K562 (cell line): Measurements from ENCODE around the gene LRMDA.

Experiments
- CTCF ChIP-seq, 3 experiments: IDR thresholded peaks in 2 of 3; conservative IDR thresholded peaks in 1 of 3; 2 replicates each; pipeline ENCODE4 v1.5.1; 2011 to 2012; ENCODE audit warnings: low read length in 3 of 3, mild to moderate bottlenecking in 3 of 3, control low read depth in 2 of 3, improper control_type of control experiment in 1 of 3, inconsistent platforms in 1 of 3, low read depth in 1 of 3, mixed read lengths in 1 of 3, moderate library complexity in 1 of 3; ENCODE audit not compliant: insufficient read depth in 2 of 3
- HNRNPUL1 ChIP-seq: fragments of 200-400 bp; formaldehyde crosslinking; IDR thresholded peaks from 2 replicates; pipeline ENCODE4 v1.6.1; 2017; ENCODE audit warnings: low read length
- POLR2A ChIP-seq: fragments of 450-650 bp; conservative IDR thresholded peaks from 2 replicates; pipeline ENCODE4 v1.6.1; 2016
- SOX6 ChIP-seq: fragments of 450-650 bp; IDR thresholded peaks from 2 replicates; pipeline ENCODE4 v1.6.1; 2014; ENCODE audit warnings: mild to moderate bottlenecking
- SP1 ChIP-seq: sonication (generic); formaldehyde crosslinking; IDR thresholded peaks from 2 replicates; pipeline ENCODE4 v1.8.1; 2022; ENCODE audit warnings: mild to moderate bottlenecking, missing genetic modification reagents
- TRIM24 ChIP-seq, 2 experiments: fragments of 450-650 bp; IDR thresholded peaks; 2 replicates each; pipeline ENCODE4 v1.6.1; 2016
- ZNF197 ChIP-seq: fragments of 200-800 bp; sonication (Bioruptor generic); IDR thresholded peaks from 2 replicates; pipeline ENCODE4 v1.6.1; 2016; ENCODE audit warnings: low read depth, missing genetic modification characterization, missing compliant biosample characterization
- ZNF253 ChIP-seq: fragments of 250-450 bp; sonication (Bioruptor Pico); conservative IDR thresholded peaks from 2 replicates; pipeline ENCODE4 v1.6.1; 2021; ENCODE audit warnings: mild to moderate bottlenecking
- ZNF274 ChIP-seq: IDR thresholded peaks from 2 replicates; pipeline ENCODE4 v1.6.1; 2011; ENCODE audit warnings: low read depth, mild to moderate bottlenecking, low read length, moderate library complexity, borderline replicate concordance

GRCh38 chr10:76022366-76022765 is 590.9 kb downstream of the LRMDA start:
- no peak for TF ChIP-seq CTCF (IDR thresholded peaks at IDR 0.05 in 2 of 3, conservative IDR thresholded peaks at IDR 0.05 in 1 of 3; ENCODE audit: insufficient read depth in 2 of 3, low read depth in 1 of 3, low read length in 3 of 3)
- no peak for TF ChIP-seq TRIM24 (IDR thresholded peaks at IDR 0.05)
- TF ChIP-seq POLR2A: no peak
- no peak for TF ChIP-seq ZNF253 (CRISPR knock-in tag)
- TF ChIP-seq SOX6: no peak
- TF ChIP-seq ZNF274: no peak
- no peak for TF ChIP-seq SP1 (CRISPR knock-in tag)
- no peak for TF ChIP-seq HNRNPUL1
- no peak for TF ChIP-seq ZNF197 (CRISPR knock-in tag)
